Mucosa of descending colon (tissue), 3 donors: ENCODE data around the gene SEMA3B. TPM values are rescaled to one million over a fixed set of nuclear protein-coding genes. Genes with fewer than 3 reads are reported as not detected.

Experiments
- ATAC-seq: fragments of 200-7000 bp; cut with Tn5 transposase; one replicate; pipeline ENCODE4 v1.9.1; 2020; ENCODE audit warnings: mild to moderate bottlenecking, moderate library complexity
- DNase-seq, 3 donors: peaks; one replicate each; pipeline ENCODE4 v3.0.0-alpha.2; 2020
- H3K36me3 ChIP-seq: fragments of 200-600 bp; one replicate; pipeline ENCODE4 v1.8.0; 2021; ENCODE audit warnings: low read depth, mild to moderate bottlenecking
- H3K4me1 ChIP-seq: fragments of 200-600 bp; one replicate; pipeline ENCODE4 v1.8.0; 2021; ENCODE audit warnings: low read depth, mild to moderate bottlenecking
- H3K4me3 ChIP-seq: fragments of 200-600 bp; one replicate; pipeline ENCODE4 v1.8.0; 2021; ENCODE audit warnings: mild to moderate bottlenecking
- H3K9me3 ChIP-seq: fragments of 200-600 bp; one replicate; pipeline ENCODE4 v1.8.0; 2021; ENCODE audit warnings: mild to moderate bottlenecking
- intact Hi-C, 2 donors: fragments of 100-400 bp; cut with DNase I in 1 of 2; cut with micrococcal nuclease in 1 of 2; formaldehyde crosslinking; loops; one replicate each; pipeline versions ENCODE4 v1.11.0 to v1.11.1; 2022; cut with DNase I, micrococcal nuclease
- total RNA-seq, 3 donors: library from RNA; stranded (reverse); fragmentation: NEBNext Ultra II Directional in 2 of 3; extraction: Animal tissue kit (Norgen Biotek cat#: 25700) in 2 of 3; gene quantifications; one replicate each; pipeline versions ENCODE4 v1.2.1 to v1.2.4, GENCODE V29; 2021 to 2023
- TF ChIP-seq, protein P1 (sequence below): fragments of 200-600 bp; IDR thresholded peaks from one replicate; pipeline ENCODE4 v1.8.0; 2022; ENCODE audit warnings: antibody characterized with exemption, mild to moderate bottlenecking
- donor health status: DM: no; HTN: no; CAD: no; lungs with moderate emphysema.
- donor health status: DM: no; HTN: no; CAD: no.
- donor health status: DM: no; HTN: yes; CAD: no.

Gene SEMA3B
- total RNA-seq, 3 donors from 2014 or later: 42.0 to 129 (median 59.2) TPM

GRCh38 chr3:50264964-50265485, 3.9 kb upstream of the SEMA3B start:
- Histone ChIP-seq H3K4me1 (peaks cover 40% of the 10 kb centered on the region), H3K4me3 (no peak overlapping the region), H3K9me3 (no peaks in the 10 kb centered on the region), H3K36me3 (no peaks in the 10 kb centered on the region)
- intact Hi-C loops: no loop called here
- TF ChIP-seq, protein P1, sequence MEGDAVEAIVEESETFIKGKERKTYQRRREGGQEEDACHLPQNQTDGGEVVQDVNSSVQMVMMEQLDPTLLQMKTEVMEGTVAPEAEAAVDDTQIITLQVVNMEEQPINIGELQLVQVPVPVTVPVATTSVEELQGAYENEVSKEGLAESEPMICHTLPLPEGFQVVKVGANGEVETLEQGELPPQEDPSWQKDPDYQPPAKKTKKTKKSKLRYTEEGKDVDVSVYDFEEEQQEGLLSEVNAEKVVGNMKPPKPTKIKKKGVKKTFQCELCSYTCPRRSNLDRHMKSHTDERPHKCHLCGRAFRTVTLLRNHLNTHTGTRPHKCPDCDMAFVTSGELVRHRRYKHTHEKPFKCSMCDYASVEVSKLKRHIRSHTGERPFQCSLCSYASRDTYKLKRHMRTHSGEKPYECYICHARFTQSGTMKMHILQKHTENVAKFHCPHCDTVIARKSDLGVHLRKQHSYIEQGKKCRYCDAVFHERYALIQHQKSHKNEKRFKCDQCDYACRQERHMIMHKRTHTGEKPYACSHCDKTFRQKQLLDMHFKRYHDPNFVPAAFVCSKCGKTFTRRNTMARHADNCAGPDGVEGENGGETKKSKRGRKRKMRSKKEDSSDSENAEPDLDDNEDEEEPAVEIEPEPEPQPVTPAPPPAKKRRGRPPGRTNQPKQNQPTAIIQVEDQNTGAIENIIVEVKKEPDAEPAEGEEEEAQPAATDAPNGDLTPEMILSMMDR: no peak
- DNase-seq: peak in 1 of 3 donors; percentile 58
- ATAC-seq: peak; percentile 5

DNA sequence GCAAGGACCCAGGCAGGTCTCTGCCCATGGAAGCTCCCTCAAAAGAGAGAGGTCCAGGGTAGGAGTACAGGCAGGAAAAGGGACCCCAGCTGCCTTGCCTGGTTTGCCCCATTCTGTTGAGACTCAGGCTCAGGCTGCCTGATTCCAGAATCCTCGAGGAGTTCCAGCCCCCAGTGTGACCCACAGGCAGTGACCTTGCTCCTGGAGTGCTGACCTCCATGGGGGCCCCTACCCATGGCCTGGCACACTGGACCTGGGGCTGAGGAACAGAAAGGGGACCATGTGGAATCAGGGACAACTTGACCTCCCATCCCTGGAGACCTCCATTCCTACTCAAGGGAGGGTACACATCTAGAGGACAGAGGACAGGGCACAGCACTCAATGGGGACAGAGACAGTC, 3.4 kb upstream of the SEMA3B start:
- Histone ChIP-seq H3K36me3 (no peaks in the 10 kb centered on the region), H3K4me3 (no peak overlapping the region), H3K4me1 (peaks cover 41% of the 10 kb centered on the region), H3K9me3 (no peaks in the 10 kb centered on the region)
- intact Hi-C loops: no loop called here
- ATAC-seq: no peak
- DNase-seq: no peak
- TF ChIP-seq, protein P1: no peak

DNA sequence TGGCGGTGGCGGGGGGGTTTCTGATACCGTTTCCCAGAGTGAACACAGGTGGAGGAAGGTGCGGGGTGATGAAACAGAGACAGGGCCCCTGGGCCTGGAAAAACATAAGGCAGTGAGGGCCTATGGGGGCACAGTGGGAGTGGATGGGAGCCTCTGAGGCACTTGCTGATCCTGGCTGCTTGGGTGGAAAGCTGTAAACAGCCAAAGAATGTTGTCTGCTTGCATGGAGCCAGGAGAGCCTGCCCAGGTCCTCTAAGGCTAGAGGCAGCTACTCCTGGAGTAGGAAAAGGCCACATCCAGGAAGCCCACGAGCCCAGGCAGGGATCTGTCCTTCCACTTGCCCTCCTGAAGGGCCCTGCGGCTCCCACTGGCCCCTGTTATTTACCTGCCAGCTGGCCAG, 2.9 kb upstream of the SEMA3B start:
- Histone ChIP-seq H3K4me1 (peaks cover 39% of the 10 kb centered on the region), H3K36me3 (no peaks in the 10 kb centered on the region), H3K4me3 (no peak overlapping the region), H3K9me3 (no peaks in the 10 kb centered on the region)
- no peak for DNase-seq
- TF ChIP-seq, protein P1: no peak
- ATAC-seq: no peak
- intact Hi-C loops: no loop called here

DNA sequence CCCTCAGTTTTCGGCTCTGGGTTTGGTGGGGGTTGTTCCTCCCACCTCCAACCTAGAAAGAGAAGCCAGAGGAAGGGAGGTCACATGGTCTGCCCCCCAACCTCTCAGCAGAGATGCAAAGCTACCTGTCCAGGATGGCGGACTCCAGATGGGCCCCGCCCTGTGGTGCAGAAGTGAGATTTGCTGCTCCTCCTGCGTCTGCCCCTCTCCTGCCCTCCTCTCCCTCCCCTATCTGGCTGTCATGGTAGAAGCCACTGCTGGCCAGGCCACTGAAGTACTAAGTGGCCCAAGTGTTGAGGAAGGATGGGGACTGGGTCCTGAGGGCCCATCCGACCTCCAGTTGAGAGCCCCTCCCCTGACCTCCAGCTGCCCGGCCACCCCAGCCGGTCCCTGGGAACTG, 2.1 kb upstream of the SEMA3B start:
- intact Hi-C loops: no loop called here
- Histone ChIP-seq H3K36me3 (no peaks in the 10 kb centered on the region), H3K4me1 (peaks cover 45% of the 10 kb centered on the region), H3K4me3 (peak overlapping the region; percentile 7), H3K9me3 (no peaks in the 10 kb centered on the region)
- peak in 2 of 3 donors; percentile 53 to 60 for DNase-seq
- TF ChIP-seq, protein P1: no peak
- no peak for ATAC-seq

DNA sequence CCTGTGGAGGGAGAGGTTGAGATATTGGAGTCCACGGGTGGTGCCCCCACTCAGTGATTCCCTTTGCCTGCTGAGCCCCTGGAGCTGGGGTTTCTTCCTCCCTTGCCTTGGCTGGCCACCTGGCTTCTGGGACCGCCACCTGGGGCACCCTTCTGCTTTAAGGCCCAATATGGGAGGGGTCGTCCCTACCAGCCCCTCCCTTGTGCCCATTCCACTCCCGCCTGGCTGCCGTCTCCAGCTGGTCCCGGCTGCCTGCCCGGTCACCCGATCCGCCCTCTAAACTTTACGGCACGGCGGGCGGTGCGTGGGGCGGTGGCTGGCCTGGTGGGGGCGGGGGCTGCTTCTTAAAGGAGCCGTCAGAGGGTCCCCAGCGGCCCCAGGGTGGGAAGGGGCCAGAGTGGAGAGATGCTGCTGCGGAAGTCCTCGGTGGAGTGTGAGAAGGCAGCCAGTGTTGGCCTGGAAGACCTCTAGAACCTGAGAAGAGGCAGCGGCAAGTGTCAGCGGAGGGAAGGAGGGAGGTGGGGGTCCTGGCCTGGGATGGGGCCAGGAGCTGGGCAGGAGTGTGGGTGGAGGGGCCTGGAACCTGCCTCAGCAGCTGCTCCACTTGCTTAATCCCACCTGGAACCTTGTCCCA, 1.6 kb upstream of the SEMA3B start:
- peak; percentile 63 for ATAC-seq
- peak overlapping the region; percentile 7 for H3K4me3 ChIP-seq
- no peaks in the 10 kb centered on the region for H3K36me3 ChIP-seq
- H3K4me1 ChIP-seq: peaks cover 45% of the 10 kb centered on the region
- TF ChIP-seq, protein P1: no peak
- intact Hi-C loops: no loop called here
- DNase-seq: peak; percentile 84 to 87 (median 85)
- H3K9me3 ChIP-seq: no peaks in the 10 kb centered on the region
